Mesothelial cell of epicardium (in vitro differentiated cells): ENCODE measurements around the gene TNN. TPM values are rescaled to one million over a fixed set of nuclear protein-coding genes. Genes with fewer than 3 reads are reported as not detected.

ENCODE experiments used
- DNase-seq, 2 experiments: peaks; one replicate each; pipeline ENCODE4 v3.0.0; 2021; ENCODE audit warnings: low spot score in 2 of 2; ENCODE audit not compliant: unreplicated experiment in 2 of 2
- H3K27ac Mint-ChIP-seq: 2 replicates; pipeline ENCODE4 v1.8.0; 2021; ENCODE audit warnings: mixed read lengths
- H3K27me3 Mint-ChIP-seq: 2 replicates; pipeline ENCODE4 v1.8.0; 2021; ENCODE audit warnings: low read depth, mixed read lengths
- H3K36me3 Mint-ChIP-seq: 2 replicates; pipeline ENCODE4 v1.8.0; 2021; ENCODE audit warnings: mixed read lengths
- H3K4me1 Mint-ChIP-seq: 2 replicates; pipeline ENCODE4 v1.8.0; 2021; ENCODE audit warnings: mixed read lengths
- H3K4me3 Mint-ChIP-seq: 2 replicates; pipeline ENCODE4 v1.8.0; 2021; ENCODE audit warnings: mild to moderate bottlenecking, moderate library complexity, mixed read lengths
- H3K9me3 Mint-ChIP-seq: 2 replicates; pipeline ENCODE4 v1.8.0; 2021; ENCODE audit warnings: mixed read lengths
- CTCF ChIP-seq: fragments of 200-600 bp; sonication (generic); IDR thresholded peaks from one replicate; pipeline ENCODE4 v1.5.0; 2021; ENCODE audit warnings: antibody characterized with exemption; ENCODE audit not compliant: unreplicated experiment
- total RNA-seq: library from RNA; stranded (reverse); gene quantifications from 3 replicates; pipeline ENCODE4 v1.2.1, GENCODE V29; 2021

TNN gene
- total RNA-seq, 1 donor from 2014 or later = 2.0 TPM

- Mint-ChIP-seq H3K4me1 (no peaks in the 10 kb centered on the region), H3K9me3 (peaks cover 28% of the 10 kb centered on the region), H3K4me3 (no peak overlapping the region), H3K27ac (no peak overlapping the region), H3K36me3 (no peaks in the 10 kb centered on the region), H3K27me3 (no peaks in the 10 kb centered on the region)
- no peak for DNase-seq
- no peak for TF ChIP-seq CTCF
Observed at GRCh38 chr1:175114996-175115395, 47.4 kb downstream of the TNN start.

- no peaks in the 10 kb centered on the region for H3K27me3 Mint-ChIP-seq
- H3K9me3 Mint-ChIP-seq = peaks cover 21% of the 10 kb centered on the region
- no peak for TF ChIP-seq CTCF
- no peaks in the 10 kb centered on the region for H3K4me1 Mint-ChIP-seq
- DNase-seq = no peak
- H3K27ac Mint-ChIP-seq = no peak overlapping the region
- no peak overlapping the region for H3K4me3 Mint-ChIP-seq
- H3K36me3 Mint-ChIP-seq = no peaks in the 10 kb centered on the region
Observed at GRCh38 chr1:175116210-175116798, 48.7 kb downstream of the TNN start.

GRCh38 chr1:175116903-175117302 is 49.3 kb downstream of the TNN start:
- Mint-ChIP-seq H3K27me3 (no peaks in the 10 kb centered on the region), H3K4me1 (no peaks in the 10 kb centered on the region), H3K4me3 (no peak overlapping the region), H3K27ac (no peak overlapping the region), H3K36me3 (no peaks in the 10 kb centered on the region), H3K9me3 (peaks cover 18% of the 10 kb centered on the region)
- no peak for TF ChIP-seq CTCF
- no peak for DNase-seq

GRCh38 chr1:175118375-175119367 is 51.0 kb downstream of the TNN start:
- DNase-seq = no peak
- Mint-ChIP-seq H3K27ac (no peak overlapping the region), H3K4me1 (no peaks in the 10 kb centered on the region), H3K27me3 (no peaks in the 10 kb centered on the region), H3K4me3 (no peak overlapping the region), H3K36me3 (no peaks in the 10 kb centered on the region), H3K9me3 (peaks cover 5% of the 10 kb centered on the region)
- no peak for TF ChIP-seq CTCF

- no peaks in the 10 kb centered on the region for H3K4me1 Mint-ChIP-seq
- no peaks in the 10 kb centered on the region for H3K36me3 Mint-ChIP-seq
- H3K9me3 Mint-ChIP-seq = no peaks in the 10 kb centered on the region
- H3K27me3 Mint-ChIP-seq = no peaks in the 10 kb centered on the region
- TF ChIP-seq CTCF = no peak
- H3K4me3 Mint-ChIP-seq = no peak overlapping the region
- DNase-seq = no peak
- no peak overlapping the region for H3K27ac Mint-ChIP-seq
Observed at GRCh38 chr1:175120511-175120910, 52.9 kb downstream of the TNN start.
